A549 (cell line): ENCODE results near the gene KIF5C. TPM values are rescaled to one million over a fixed set of nuclear protein-coding genes. Genes with fewer than 3 reads are reported as not detected.

Experiments used
- ATAC-seq, 2 experiments: fragments of 200-7000 bp in 1 of 2; fragments of >200 bp in 1 of 2; cut with Nextera tagmentation in 1 of 2; cut with Tn5 transposase in 1 of 2; 3 replicates each; pipeline versions ENCODE4 v1.8.0 to v1.9.1; 2018 to 2020; ENCODE audit warnings: mild to moderate bottlenecking in 1 of 2, moderate library complexity in 1 of 2
- CTCF ChIA-PET: fragments of 300-600 bp; sonication (Branson Sonifier 250); formaldehyde crosslinking; extraction: SDS; loops from one replicate; lab custom pipeline; 2021; ENCODE audit warnings: antibody characterized with exemption, inconsistent platforms; lab: Yijun Ruan, JAX
- POLR2A ChIA-PET: fragments of 350-600 bp; formaldehyde crosslinking; extraction: SDS; loops from one replicate; lab custom pipeline; 2021; ENCODE audit warnings: antibody characterized with exemption, inconsistent platforms; lab: Yijun Ruan, JAX
- DNase-seq, 2 experiments: peaks; one replicate each; pipeline versions ENCODE4 v3.0.0 to v3.0.0-alpha.2; 2011 to 2016; ENCODE audit warnings: low read depth in 1 of 2, low spot score in 1 of 2
- FAIRE-seq: peaks from 2 replicates; lab custom pipeline; 2011; peaks lifted over from hg19 to GRCh38; lab: Jason Lieb, UNC
- H3K27ac ChIP-seq, 2 experiments: fragments of >200 bp; sonication (Bioruptor Twin); formaldehyde crosslinking; 3 replicates each; pipeline ENCODE4 v1.5.1; 2016 to 2017
- H3K4me1 ChIP-seq: fragments of >200 bp; sonication (Bioruptor Twin); formaldehyde crosslinking; 3 replicates; pipeline ENCODE4 v1.6.1; 2016
- H3K4me2 ChIP-seq: fragments of >200 bp; sonication (Bioruptor Twin); formaldehyde crosslinking; 3 replicates; pipeline ENCODE4 v1.6.1; 2016
- H3K4me3 ChIP-seq: fragments of >200 bp; sonication (Bioruptor Twin); formaldehyde crosslinking; 3 replicates; pipeline ENCODE4 v1.5.1; 2016
- H3K9me3 ChIP-seq: fragments of >200 bp; sonication (Bioruptor Twin); formaldehyde crosslinking; 3 replicates; pipeline ENCODE4 v1.6.1; 2016
- CBX2 ChIP-seq: fragments of 200-600 bp; sonication (generic); IDR thresholded peaks from 2 replicates; pipeline ENCODE4 v1.6.1; 2016; ENCODE audit warnings: low read depth, mild to moderate bottlenecking, borderline replicate concordance
- CBX8 ChIP-seq: fragments of 200-600 bp; sonication (generic); IDR thresholded peaks from 2 replicates; pipeline ENCODE4 v1.6.1; 2016
- CEBPB ChIP-seq, 2 experiments: fragments of >200 bp in 1 of 2; sonication (Bioruptor Twin) in 1 of 2; formaldehyde crosslinking in 1 of 2; IDR thresholded peaks; 2 replicates each; pipeline ENCODE4 v1.6.1; 2012 to 2016
- CHD2 ChIP-seq: fragments of 150-350 bp; IDR thresholded peaks from 2 replicates; pipeline ENCODE4 v1.6.1; 2014; ENCODE audit warnings: low read length; ENCODE audit not compliant: partially characterized antibody
- ESRRA ChIP-seq: fragments of 150-350 bp; IDR thresholded peaks from 2 replicates; pipeline ENCODE4 v1.6.1; 2014; ENCODE audit warnings: mild to moderate bottlenecking, low read length, borderline replicate concordance
- FOSL2 ChIP-seq, 2 experiments: fragments of 450-650 bp in 1 of 2; fragments of >200 bp in 1 of 2; sonication (Bioruptor Twin) in 1 of 2; formaldehyde crosslinking; IDR thresholded peaks; 2 replicates each; pipeline versions ENCODE4 v1.5.0 to v1.6.1; 2016 to 2020; ENCODE audit warnings: mild to moderate bottlenecking in 1 of 2, moderate library complexity in 1 of 2
- HDAC2 ChIP-seq: fragments of 200-600 bp; sonication (generic); IDR thresholded peaks from 2 replicates; pipeline ENCODE4 v1.6.1; 2016
- HEYL ChIP-seq: fragments of 250-450 bp; sonication (Bioruptor Pico); IDR thresholded peaks from 2 replicates; pipeline ENCODE4 v1.8.0; 2021; ENCODE audit warnings: mild to moderate bottlenecking, moderate library complexity
- JUN ChIP-seq, 2 experiments: fragments of >200 bp; sonication (Bioruptor Twin); formaldehyde crosslinking; IDR thresholded peaks; 2 replicates in 1 of 2; 3 replicates in 1 of 2; pipeline ENCODE4 v1.6.1; 2016 to 2017
- KDM1A ChIP-seq: fragments of 200-600 bp; sonication (generic); IDR thresholded peaks from 2 replicates; pipeline ENCODE4 v1.6.1; 2016; ENCODE audit warnings: low read depth, mild to moderate bottlenecking
- KDM5A ChIP-seq: fragments of 200-600 bp; sonication (generic); IDR thresholded peaks from 2 replicates; pipeline ENCODE4 v1.6.1; 2016; ENCODE audit warnings: antibody characterized with exemption, mild to moderate bottlenecking
- MAZ ChIP-seq: fragments of 150-350 bp; IDR thresholded peaks from 2 replicates; pipeline ENCODE4 v1.6.1; 2014; ENCODE audit warnings: antibody characterized with exemption, low read depth, low read length, borderline replicate concordance
- MYC ChIP-seq: IDR thresholded peaks from 2 replicates; pipeline ENCODE4 v1.6.1; 2012; ENCODE audit warnings: mild to moderate bottlenecking, inconsistent platforms, low read length, improper control_type of control experiment, borderline replicate concordance
- NPAS2 ChIP-seq: fragments of 250-450 bp; sonication (Bioruptor Pico); IDR thresholded peaks from 2 replicates; pipeline ENCODE4 v1.8.0; 2022; ENCODE audit warnings: mild to moderate bottlenecking, moderate library complexity, borderline replicate concordance
- NR3C1 ChIP-seq: fragments of >200 bp; sonication (Bioruptor Twin); formaldehyde crosslinking; IDR thresholded peaks from 3 replicates; pipeline ENCODE4 v1.6.1; 2017
- PBX3 ChIP-seq: IDR thresholded peaks from 2 replicates; pipeline ENCODE4 v1.6.1; 2012
- PHF8 ChIP-seq: fragments of 200-600 bp; sonication (generic); IDR thresholded peaks from 2 replicates; pipeline ENCODE4 v1.6.1; 2016; ENCODE audit warnings: low read depth, mild to moderate bottlenecking, antibody characterized with exemption, moderate library complexity, borderline replicate concordance
- RAD21 ChIP-seq, 2 experiments: fragments of >200 bp in 1 of 2; sonication (Bioruptor Twin) in 1 of 2; formaldehyde crosslinking in 1 of 2; IDR thresholded peaks in 1 of 2; conservative IDR thresholded peaks in 1 of 2; 2 replicates in 1 of 2; 3 replicates in 1 of 2; pipeline ENCODE4 v1.6.1; 2012 to 2018; ENCODE audit warnings: inconsistent platforms in 1 of 2
- RARB ChIP-seq: fragments of 250-450 bp; sonication (Bioruptor Pico); IDR thresholded peaks from 2 replicates; pipeline ENCODE4 v1.8.0; 2021; ENCODE audit warnings: mild to moderate bottlenecking, moderate library complexity
- RCOR1 ChIP-seq: fragments of 150-350 bp; IDR thresholded peaks from 2 replicates; pipeline ENCODE4 v1.6.1; 2014; ENCODE audit warnings: antibody characterized with exemption, low read length, low read depth
- RFX5 ChIP-seq: fragments of 450-650 bp; IDR thresholded peaks from 2 replicates; pipeline ENCODE4 v1.7.1; 2014; ENCODE audit warnings: antibody characterized with exemption, mild to moderate bottlenecking, moderate library complexity
- SMC3 ChIP-seq: fragments of >200 bp; sonication (Bioruptor Twin); formaldehyde crosslinking; IDR thresholded peaks from 3 replicates; pipeline ENCODE4 v1.6.1; 2018; ENCODE audit warnings: inconsistent platforms
- TP53 ChIP-seq: fragments of 250-450 bp; sonication (Bioruptor Pico); IDR thresholded peaks from 2 replicates; pipeline ENCODE4 v1.5.0; 2021; ENCODE audit warnings: mild to moderate bottlenecking, moderate library complexity
- USF2 ChIP-seq: fragments of 450-650 bp; IDR thresholded peaks from 2 replicates; pipeline ENCODE4 v1.6.1; 2014; ENCODE audit warnings: antibody characterized with exemption
- ZC3H11A ChIP-seq: fragments of 450-650 bp; IDR thresholded peaks from 2 replicates; pipeline ENCODE4 v1.6.1; 2014; ENCODE audit warnings: antibody characterized with exemption, mild to moderate bottlenecking
- ZFP36 ChIP-seq: fragments of 450-650 bp; IDR thresholded peaks from 2 replicates; pipeline ENCODE4 v1.6.1; 2014; ENCODE audit warnings: borderline replicate concordance; ENCODE audit not compliant: partially characterized antibody
- ZNF302 ChIP-seq: fragments of 250-450 bp; sonication (Bioruptor Pico); IDR thresholded peaks from 2 replicates; pipeline ENCODE4 v1.9.0; 2021; ENCODE audit warnings: inconsistent platforms, mild to moderate bottlenecking, moderate library complexity
- ZSCAN20 ChIP-seq: fragments of 250-450 bp; sonication (Bioruptor Pico); IDR thresholded peaks from 2 replicates; pipeline ENCODE4 v1.8.0; 2022; ENCODE audit warnings: mild to moderate bottlenecking, moderate library complexity
- WGBS: methylation state at CpG from one replicate; pipeline ENCODE4 v1.1.6; 2017; ENCODE audit errors: missing lambda C conversion rate; 5-methylcytosine and 5-hydroxymethylcytosine counted together
- polyA plus RNA-seq, 4 experiments: library from polyadenylated mRNA; depleted of rRNA in 3 of 4; stranded (reverse); fragments of >200 nt; fragmentation: RNase III in 1 of 4; extraction: RNeasy Plus Mini Kit Qiagen cat#74134 plus additional on column Dnase treatment in 1 of 4; gene quantifications; 2 replicates in 3 of 4; 3 replicates in 1 of 4; pipeline ENCODE4 v1.2.3, GENCODE V29; 2011 to 2017
- TF ChIP-seq, protein P1 (sequence below): fragments of >200 bp; sonication (Bioruptor Twin); formaldehyde crosslinking; IDR thresholded peaks from 3 replicates; pipeline ENCODE4 v1.5.1; 2016

KIF5C gene
- polyA plus RNA-seq, 2 of the 4 experiments (the other 2 are of a cell fraction), result 0.27 to 0.30 TPM

DNA sequence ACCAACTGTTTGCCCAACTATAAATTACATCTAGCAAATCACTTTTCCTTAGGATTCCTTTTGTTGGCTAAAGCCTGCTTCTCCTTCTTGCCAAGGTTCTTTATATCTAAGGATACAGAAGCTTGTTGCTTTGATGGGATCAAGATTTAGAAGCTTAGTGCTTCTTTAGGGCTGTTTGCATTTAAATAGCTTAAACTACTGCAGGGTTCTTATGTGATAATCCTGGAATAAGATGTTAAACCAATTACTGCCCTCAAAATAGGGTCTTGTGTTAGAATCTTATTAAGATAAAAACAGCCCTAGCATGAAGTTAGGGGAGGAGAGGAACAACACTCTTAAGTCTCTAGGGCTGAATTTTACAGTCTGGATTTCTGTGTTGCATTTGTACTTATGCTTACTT is 64.2 kb downstream of the KIF5C start:
- H3K4me3 ChIP-seq, result no peak overlapping the region
- H3K4me1 ChIP-seq, result no peaks in the 10 kb centered on the region
- CTCF ChIA-PET, result no interaction called here
- H3K9me3 ChIP-seq, result no peaks in the 10 kb centered on the region
- no peak for ATAC-seq
- no peak for FAIRE-seq
- POLR2A ChIA-PET, result no interaction called here
- H3K4me2 ChIP-seq, result no peak overlapping the region
- no peak overlapping the region for H3K27ac ChIP-seq
- no peak for DNase-seq
- TF ChIP-seq ZFP36 (no peak), KDM1A (no peak), CBX8 (no peak), USF2 (no peak)
- TF ChIP-seq, all 56 proteins: peak for 0

GRCh38 chr2:148943097-148943496 is 68.1 kb downstream of the KIF5C start:
- FAIRE-seq (no peak), ATAC-seq (no peak)

GRCh38 chr2:148944536-148944935 is 69.5 kb downstream of the KIF5C start:
- POLR2A ChIA-PET, result no interaction called here
- Histone ChIP-seq H3K9me3 (no peaks in the 10 kb centered on the region), H3K4me2 (no peak overlapping the region), H3K4me1 (no peaks in the 10 kb centered on the region), H3K4me3 (no peak overlapping the region), H3K27ac (no peak overlapping the region)
- CTCF ChIA-PET, result no interaction called here
- no peak for DNase-seq
- WGBS, result 15% methylated on average over 4 of the region's 4 CpGs
- FAIRE-seq, result no peak
- no peak for TF ChIP-seq ZC3H11A
- TF ChIP-seq JUN (IDR thresholded peaks at IDR 0.05), result no peak
- TF ChIP-seq SMC3, result no peak
- TF ChIP-seq RFX5, result no peak
- no peak for TF ChIP-seq FOSL2 (IDR thresholded peaks at IDR 0.05)
- TF ChIP-seq FOSL2 (CRISPR knock-in tag; IDR thresholded peaks at IDR 0.05), result no peak
- no peak for TF ChIP-seq NR3C1
- no peak for TF ChIP-seq HEYL
- no peak for TF ChIP-seq USF2
- TF ChIP-seq ZFP36, result no peak
- no peak for TF ChIP-seq NPAS2 (CRISPR knock-in tag)
- no peak for TF ChIP-seq RCOR1
- TF ChIP-seq TP53 (CRISPR knock-in tag), result no peak
- TF ChIP-seq PHF8, result no peak
- TF ChIP-seq HDAC2, result no peak
- TF ChIP-seq RAD21 (conservative IDR thresholded peaks at IDR 0.05 in 1 of 2, IDR thresholded peaks at IDR 0.05 in 1 of 2), result no peak
- no peak for TF ChIP-seq CEBPB (IDR thresholded peaks at IDR 0.05)
- TF ChIP-seq, all 56 proteins: peak for 0
- no peak for ATAC-seq

More at GRCh38 chr2:148943097-148943496, 68.1 kb downstream of the KIF5C start:
- no peak overlapping the region for H3K4me2 ChIP-seq
- no peak for DNase-seq
- no peak for TF ChIP-seq PBX3
- TF ChIP-seq, all 56 proteins: peak for 0
- 41% methylated on average over 3 of the region's 3 CpGs for WGBS
- Histone ChIP-seq H3K27ac (no peak overlapping the region), H3K4me3 (no peak overlapping the region), H3K9me3 (no peaks in the 10 kb centered on the region), H3K4me1 (no peaks in the 10 kb centered on the region)
- POLR2A ChIA-PET, result no interaction called here
- CTCF ChIA-PET, result interaction anchor here (0.8 kb wide), 1 partner anchor 12 kb away, joined by 4 read pairs; no protein-coding TSS in a partner anchor

- CTCF ChIA-PET, result no interaction called here
- no peak for FAIRE-seq
- no peak for TF ChIP-seq ESRRA
- no peak for TF ChIP-seq ZSCAN20 (CRISPR knock-in tag)
- TF ChIP-seq CHD2, result no peak
- TF ChIP-seq NPAS2 (CRISPR knock-in tag), result no peak
- no peak for TF ChIP-seq ZNF302 (CRISPR knock-in tag)
- no peak for TF ChIP-seq KDM5A
- TF ChIP-seq CBX2, result no peak
- no peak for TF ChIP-seq MAZ
- TF ChIP-seq, protein P1, sequence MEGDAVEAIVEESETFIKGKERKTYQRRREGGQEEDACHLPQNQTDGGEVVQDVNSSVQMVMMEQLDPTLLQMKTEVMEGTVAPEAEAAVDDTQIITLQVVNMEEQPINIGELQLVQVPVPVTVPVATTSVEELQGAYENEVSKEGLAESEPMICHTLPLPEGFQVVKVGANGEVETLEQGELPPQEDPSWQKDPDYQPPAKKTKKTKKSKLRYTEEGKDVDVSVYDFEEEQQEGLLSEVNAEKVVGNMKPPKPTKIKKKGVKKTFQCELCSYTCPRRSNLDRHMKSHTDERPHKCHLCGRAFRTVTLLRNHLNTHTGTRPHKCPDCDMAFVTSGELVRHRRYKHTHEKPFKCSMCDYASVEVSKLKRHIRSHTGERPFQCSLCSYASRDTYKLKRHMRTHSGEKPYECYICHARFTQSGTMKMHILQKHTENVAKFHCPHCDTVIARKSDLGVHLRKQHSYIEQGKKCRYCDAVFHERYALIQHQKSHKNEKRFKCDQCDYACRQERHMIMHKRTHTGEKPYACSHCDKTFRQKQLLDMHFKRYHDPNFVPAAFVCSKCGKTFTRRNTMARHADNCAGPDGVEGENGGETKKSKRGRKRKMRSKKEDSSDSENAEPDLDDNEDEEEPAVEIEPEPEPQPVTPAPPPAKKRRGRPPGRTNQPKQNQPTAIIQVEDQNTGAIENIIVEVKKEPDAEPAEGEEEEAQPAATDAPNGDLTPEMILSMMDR, result no peak
- no peak for TF ChIP-seq RARB (CRISPR knock-in tag)
- TF ChIP-seq ZC3H11A, result no peak
- TF ChIP-seq MYC, result no peak
Observed at GRCh38 chr2:148947299-148947698, 72.3 kb downstream of the KIF5C start.

More at GRCh38 chr2:148947299-148947698, 72.3 kb downstream of the KIF5C start:
- no peak overlapping the region for H3K4me3 ChIP-seq
- POLR2A ChIA-PET, result no interaction called here
- 53% methylated on average over 6 of the region's 7 CpGs for WGBS
- no peaks in the 10 kb centered on the region for H3K4me1 ChIP-seq
- no peak for DNase-seq
- H3K4me2 ChIP-seq, result no peak overlapping the region
- H3K9me3 ChIP-seq, result no peaks in the 10 kb centered on the region
- H3K27ac ChIP-seq, result no peak overlapping the region
- ATAC-seq, result no peak
